Right renal pelvis (tissue), 4 donors: ENCODE measurements around the gene SNRK. TPM values are rescaled to one million over a fixed set of nuclear protein-coding genes. Genes with fewer than 3 reads are reported as not detected.

Experiments
- polyA plus RNA-seq, 4 donors: library from polyadenylated mRNA; unstranded; fragments of 120-200 nt; gene quantifications; one replicate each; pipeline ENCODE4 v1.2.1, GENCODE V29; 2013; ENCODE audit not compliant: insufficient read length in 4 of 4

Gene SNRK
- polyA plus RNA-seq, 4 donors, result 50.8 to 61.8 (median 57.5) TPM

Other genes with a start within 250 kb of the SNRK start
- gene POMGNT2, start 180.5 kb upstream of the SNRK start, polyA plus RNA-seq, result 10 to 100 TPM; 20.3 to 26.9 (median 21.7) TPM